Stimulated activated CD8-positive, alpha-beta memory T cell treated with anti-CD3 and anti-CD28 coated beads, Interleukin-15, amount 100 ng/mL, for 48 hours (primary cell): ENCODE measurements around the gene CDK18.
"Not testable (repeated sequence)": the region's sequence is repeated elsewhere in the genome, so short reads cannot be mapped to it uniquely, and the experiment has no call there.

ENCODE experiments used
- DNase-seq, 2 donors: peaks; one replicate each; pipeline ENCODE4 v3.0.0-alpha.2; 2020; ENCODE audit warnings: low read depth in 2 of 2

CDK18 gene

GRCh38 chr1:205480349-205480985 is 24.0 kb upstream of the CDK18 start:
- peak; percentile 61 to 70 for DNase-seq

GRCh38 chr1:205481218-205481617 is 23.3 kb upstream of the CDK18 start:
- DNase-seq, result no peak

- no peak for DNase-seq
These were observed 22.8 kb upstream of the CDK18 start for GRCh38 chr1:205481629-205482151.

- not testable (repeated sequence) for DNase-seq
These were observed 21.9 kb upstream of the CDK18 start for GRCh38 chr1:205482587-205482986.

GRCh38 chr1:205483372-205483771 is 21.1 kb upstream of the CDK18 start:
- no peak for DNase-seq

- DNase-seq, result peak; percentile 45
These were observed 19.2 kb upstream of the CDK18 start for GRCh38 chr1:205484985-205485967.

GRCh38 chr1:205486258-205486657 is 18.2 kb upstream of the CDK18 start:
- DNase-seq, result no peak

GRCh38 chr1:205488074-205488723 is 16.3 kb upstream of the CDK18 start:
- DNase-seq, result no peak

GRCh38 chr1:205491794-205492193 is 12.7 kb upstream of the CDK18 start:
- no peak for DNase-seq

- DNase-seq, result no peak
These were observed 12.2 kb upstream of the CDK18 start for GRCh38 chr1:205492201-205492667.

- DNase-seq, result no peak
These were observed 11.7 kb upstream of the CDK18 start for GRCh38 chr1:205492774-205493173.

GRCh38 chr1:205493241-205494085 is 11.0 kb upstream of the CDK18 start:
- DNase-seq, result no peak

GRCh38 chr1:205494115-205494514 is 10.4 kb upstream of the CDK18 start:
- no peak for DNase-seq

GRCh38 chr1:205495237-205495823 is 9.1 kb upstream of the CDK18 start:
- DNase-seq, result no peak

- DNase-seq, result no peak
These were observed 7.8 kb upstream of the CDK18 start for GRCh38 chr1:205496661-205497060.

GRCh38 chr1:205497351-205497750 is 7.1 kb upstream of the CDK18 start:
- DNase-seq, result no peak

GRCh38 chr1:205499789-205500188 is 4.7 kb upstream of the CDK18 start:
- DNase-seq, result no peak

- no peak for DNase-seq
These were observed 3.9 kb upstream of the CDK18 start for GRCh38 chr1:205500240-205501233.

GRCh38 chr1:205502111-205502810 is 2.2 kb upstream of the CDK18 start:
- no peak for DNase-seq
